ENCODE results near the gene UCN. TPM values are rescaled to one million over a fixed set of nuclear protein-coding genes. Genes with fewer than 3 reads are reported as not detected.

Gene UCN, protein sequence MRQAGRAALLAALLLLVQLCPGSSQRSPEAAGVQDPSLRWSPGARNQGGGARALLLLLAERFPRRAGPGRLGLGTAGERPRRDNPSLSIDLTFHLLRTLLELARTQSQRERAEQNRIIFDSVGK
- total RNA-seq (2021) (2.8 and 4.6 TPM in 2 replicates), Bru-seq, nascent RNA (percentile 36 among the genes with signal in this experiment), BruChase-seq, experiment 1, labeled RNA remaining after a 2-hour chase (percentile 49 among the genes with signal in this experiment), BruChase-seq, experiment 2, labeled RNA remaining after a 6-hour chase (percentile 43 among the genes with signal in this experiment)
- long read RNA-seq, partial matches to known transcripts = 0 of 1 reads
- long read RNA-seq, other reads (novel, unspliced or antisense) = 1 of 1 reads

DNA sequence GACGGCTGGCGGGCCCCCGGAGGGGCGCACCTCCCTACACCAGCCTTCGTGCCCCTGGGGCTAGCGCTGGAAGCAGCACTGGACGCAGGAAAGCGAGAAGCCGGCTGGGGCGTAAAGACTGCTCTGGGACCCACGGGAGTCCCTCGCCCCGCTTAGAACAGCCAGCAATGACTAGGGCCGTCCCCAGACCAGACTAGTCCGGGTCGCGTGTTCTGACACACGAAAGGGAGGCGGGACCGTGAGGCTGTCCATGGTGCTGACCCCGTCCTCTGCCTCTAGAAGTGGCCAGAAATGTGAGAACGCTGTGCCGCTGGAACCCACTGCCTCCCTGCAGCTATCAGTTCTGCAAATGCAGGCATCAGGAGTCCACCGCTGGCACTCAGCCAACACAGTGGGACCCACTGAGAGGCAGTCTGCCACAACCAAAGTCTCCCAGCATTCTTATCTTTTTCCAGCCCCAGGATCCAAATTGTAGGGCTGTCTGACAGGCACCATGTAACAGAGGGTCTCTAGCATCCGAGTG is at the start of gene UCN:
TSS of gene UCN (minus strand) at position 87 of the 523 bp plus-strand sequence. CDS start 550 bp downstream, outside the sequence.
- ChIA-PET POLR2A (ENCODE audit: unreplicated experiment) (no interaction called here), CTCF (no interaction called here)
- intact Hi-C loops (cut with micrococcal nuclease; ENCODE audit: unreplicated experiment) = no loop called here

GRCh38 chr2:27356382-27357181 is 48.3 kb upstream of the UCN start, which contains the start of gene GTF3C2:
Gene GTF3C2 (minus strand): TSS chr2:27356764. CDS start chr2:27343554, 13,210 bp downstream.
- H3K4me3 ChIP-seq = peak within 1 kb of the TSS; percentile 69
- H3F3A ChIP-seq (ENCODE audit: insufficient read depth, low read depth) = peaks cover 37% of the 10 kb centered on the region
- TF ChIP-seq, protein P1, sequence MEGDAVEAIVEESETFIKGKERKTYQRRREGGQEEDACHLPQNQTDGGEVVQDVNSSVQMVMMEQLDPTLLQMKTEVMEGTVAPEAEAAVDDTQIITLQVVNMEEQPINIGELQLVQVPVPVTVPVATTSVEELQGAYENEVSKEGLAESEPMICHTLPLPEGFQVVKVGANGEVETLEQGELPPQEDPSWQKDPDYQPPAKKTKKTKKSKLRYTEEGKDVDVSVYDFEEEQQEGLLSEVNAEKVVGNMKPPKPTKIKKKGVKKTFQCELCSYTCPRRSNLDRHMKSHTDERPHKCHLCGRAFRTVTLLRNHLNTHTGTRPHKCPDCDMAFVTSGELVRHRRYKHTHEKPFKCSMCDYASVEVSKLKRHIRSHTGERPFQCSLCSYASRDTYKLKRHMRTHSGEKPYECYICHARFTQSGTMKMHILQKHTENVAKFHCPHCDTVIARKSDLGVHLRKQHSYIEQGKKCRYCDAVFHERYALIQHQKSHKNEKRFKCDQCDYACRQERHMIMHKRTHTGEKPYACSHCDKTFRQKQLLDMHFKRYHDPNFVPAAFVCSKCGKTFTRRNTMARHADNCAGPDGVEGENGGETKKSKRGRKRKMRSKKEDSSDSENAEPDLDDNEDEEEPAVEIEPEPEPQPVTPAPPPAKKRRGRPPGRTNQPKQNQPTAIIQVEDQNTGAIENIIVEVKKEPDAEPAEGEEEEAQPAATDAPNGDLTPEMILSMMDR (conservative IDR thresholded peaks at IDR 0.05) = no peak
- TF ChIP-seq EZH2 (IDR thresholded peaks at IDR 0.05; ENCODE audit: low read depth) = no peak
- ChIA-PET POLR2A (ENCODE audit: unreplicated experiment) (interaction anchor here (0.5 to 0.6 kb wide), 2 partner anchors 13 to 144 kb away, joined by 3 read pairs; partner anchors contain the start of gene SLC5A6), CTCF (interaction anchor here (0.6 to 1.2 kb wide), 2 partner anchors 13 to 110 kb away, joined by 5 to 10 read pairs; no protein-coding TSS in a partner anchor)
- H3K9me2 ChIP-seq (ENCODE audit: insufficient read depth) = no peaks in the 10 kb centered on the region
- H2AFZ ChIP-seq = peak within 1 kb of the TSS; percentile 92
- DNase-seq = peak; percentile 91 to 95
- no peaks in the 10 kb centered on the region for H3K9me3 ChIP-seq (ENCODE audit: insufficient read depth, low read depth)
- intact Hi-C loops (cut with micrococcal nuclease; ENCODE audit: unreplicated experiment) = loop anchor here (1.0 to 2.0 kb wide), 2 partner anchors 14 to 34 kb away; partner anchors contain the start of genes EIF2B4, MPV17 and SNX17
- H3K36me3 ChIP-seq (ENCODE audit: low read depth) = no peaks in the 10 kb centered on the region
- peak within 1 kb of the TSS; percentile 90 for H3K27ac ChIP-seq
- H3K79me2 ChIP-seq (ENCODE audit: low read depth) = peaks cover 64% of the 10 kb centered on the region
- H3K4me2 ChIP-seq = peak within 1 kb of the TSS; percentile 99
- BruUV-seq (replicated peaks) = no TSS peak
- no peaks in the 10 kb centered on the region for H3K27me3 ChIP-seq (ENCODE audit: insufficient read depth, low read depth)
- peaks cover 31% of the 10 kb centered on the region for H3K4me1 ChIP-seq (replicated peaks; ENCODE audit: insufficient read depth)
- peaks cover 8% of the 10 kb centered on the region for H4K20me1 ChIP-seq (ENCODE audit: insufficient read depth)

More for the DNA sequence above, at the start of gene UCN:
- no peak within 1 kb of the TSS for H2AFZ ChIP-seq
- H3K4me1 ChIP-seq (replicated peaks; ENCODE audit: insufficient read depth) = no peaks in the 10 kb centered on the region
- no peak for DNase-seq
- H3K36me3 ChIP-seq (ENCODE audit: low read depth) = no peaks in the 10 kb centered on the region
- H3K9me3 ChIP-seq (ENCODE audit: insufficient read depth, low read depth) = no peaks in the 10 kb centered on the region
- no peak within 1 kb of the TSS for H3K4me3 ChIP-seq
- H3K9me2 ChIP-seq (ENCODE audit: insufficient read depth) = no peaks in the 10 kb centered on the region
- no peak within 1 kb of the TSS for H3K4me2 ChIP-seq
- no TSS peak for BruUV-seq (replicated peaks)
- H3K27me3 ChIP-seq (ENCODE audit: insufficient read depth, low read depth) = no peaks in the 10 kb centered on the region
- H4K20me1 ChIP-seq (ENCODE audit: insufficient read depth) = no peaks in the 10 kb centered on the region
- no peak within 1 kb of the TSS for H3K27ac ChIP-seq
- no peaks in the 10 kb centered on the region for H3K79me2 ChIP-seq (ENCODE audit: low read depth)
- TF ChIP-seq EZH2 (IDR thresholded peaks at IDR 0.05; ENCODE audit: low read depth) = no peak
- TF ChIP-seq, protein P1 (conservative IDR thresholded peaks at IDR 0.05) = no peak
- no peaks in the 10 kb centered on the region for H3F3A ChIP-seq (ENCODE audit: insufficient read depth, low read depth)

DNA sequence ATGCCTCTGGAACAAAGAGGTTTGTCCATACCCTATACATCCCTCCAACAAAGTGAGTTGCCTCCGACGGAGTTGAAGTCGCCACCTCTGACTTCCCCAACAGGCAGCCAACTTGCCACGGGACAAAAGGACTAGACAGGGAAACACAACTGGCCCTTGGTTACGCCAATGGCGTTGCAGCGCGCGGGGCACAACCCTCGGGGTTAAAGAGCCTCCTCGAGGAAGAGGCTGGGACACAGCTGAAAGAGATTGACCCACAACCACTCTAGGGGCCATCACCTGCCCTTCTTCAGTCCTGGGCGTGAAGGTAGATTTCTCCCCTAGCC is 47.8 kb upstream of the UCN start:
- POLR2A ChIA-PET (ENCODE audit: unreplicated experiment) = no interaction called here
- intact Hi-C loops (cut with micrococcal nuclease; ENCODE audit: unreplicated experiment) = loop anchor here (1.0 to 2.0 kb wide), 2 partner anchors 14 to 33 kb away; partner anchors contain the start of genes EIF2B4, MPV17 and SNX17
- TSS peak; percentile 68 for BruUV-seq (replicated peaks)
- Histone ChIP-seq H4K20me1 (ENCODE audit: insufficient read depth) (peaks cover 13% of the 10 kb centered on the region), H3K27ac (peak overlapping the region; percentile 90), H3K4me3 (peak overlapping the region; percentile 69), H3K4me1 (replicated peaks; ENCODE audit: insufficient read depth) (peaks cover 31% of the 10 kb centered on the region), H2AFZ (peak overlapping the region; percentile 92), H3K27me3 (ENCODE audit: insufficient read depth, low read depth) (no peaks in the 10 kb centered on the region), H3K4me2 (peak overlapping the region; percentile 99), H3K9me3 (ENCODE audit: insufficient read depth, low read depth) (no peaks in the 10 kb centered on the region), H3K36me3 (ENCODE audit: low read depth) (no peaks in the 10 kb centered on the region), H3K79me2 (ENCODE audit: low read depth) (peaks cover 69% of the 10 kb centered on the region), H3F3A (ENCODE audit: insufficient read depth, low read depth) (peaks cover 37% of the 10 kb centered on the region), H3K9me2 (ENCODE audit: insufficient read depth) (no peaks in the 10 kb centered on the region)
- DNase-seq = peak; percentile 63 to 75
- CTCF ChIA-PET = no interaction called here
- TF ChIP-seq, protein P1 (conservative IDR thresholded peaks at IDR 0.05) = no peak
- TF ChIP-seq EZH2 (IDR thresholded peaks at IDR 0.05; ENCODE audit: low read depth) = no peak

Measured in PC-9 (cell line).